ENCODE data around the gene KIF6.

KIF6 gene

DNA sequence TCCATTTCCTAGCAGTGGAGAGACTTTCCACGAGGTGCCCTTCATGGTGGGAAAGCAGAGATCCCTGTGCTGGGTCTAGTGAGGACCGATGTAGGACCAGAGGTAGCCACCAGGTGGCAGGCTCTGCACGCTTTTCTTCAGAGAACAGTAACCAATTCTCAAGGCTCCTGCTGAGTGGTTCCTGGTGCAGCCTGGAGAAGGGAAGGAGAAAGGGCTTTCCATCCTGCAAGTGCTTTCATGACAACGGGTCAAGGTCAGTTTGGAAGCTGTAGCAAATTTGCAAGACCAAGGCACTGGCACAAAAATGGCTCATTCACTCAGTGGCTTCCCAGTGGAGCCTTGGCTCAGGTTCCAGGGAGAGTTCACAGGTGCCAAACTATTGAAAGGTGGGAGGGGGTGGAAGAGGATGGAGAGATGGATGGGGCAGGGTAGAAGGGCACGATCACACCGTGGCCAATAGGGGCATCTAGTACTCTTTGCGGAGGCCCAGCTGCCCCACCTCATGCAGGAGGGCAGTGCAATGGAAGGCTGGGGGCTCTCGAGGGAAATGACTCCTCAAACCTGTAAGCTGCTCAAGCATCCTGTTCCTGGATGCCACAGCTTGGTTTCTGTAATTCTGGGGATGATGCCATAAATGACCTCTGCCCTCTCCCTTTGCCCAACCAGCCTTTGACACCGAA is 377.2 kb downstream of the KIF6 start:
- DNase-seq (ENCODE audit: low spot score), result peak; percentile 8

DNA sequence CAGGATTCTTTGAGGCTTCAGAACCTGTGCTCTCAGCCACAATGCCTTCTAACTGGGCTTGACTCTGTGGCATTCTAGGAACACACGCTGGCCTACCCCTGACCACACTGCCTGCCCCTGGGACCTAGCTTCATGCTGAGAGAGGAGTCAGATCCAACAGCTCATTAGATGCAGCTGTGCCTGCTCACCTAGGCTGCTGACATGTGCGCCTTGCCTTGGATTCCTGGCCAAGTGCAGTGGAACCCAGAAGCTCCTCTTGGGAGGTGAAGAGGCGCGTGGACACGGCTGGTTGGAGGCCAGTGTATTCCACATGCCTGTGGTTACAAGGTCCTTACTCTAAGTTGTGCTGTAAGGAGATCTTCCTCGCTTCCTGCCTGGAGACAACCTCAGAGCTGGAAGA is 378.0 kb downstream of the KIF6 start:
- no peak for DNase-seq (ENCODE audit: low spot score)

DNA sequence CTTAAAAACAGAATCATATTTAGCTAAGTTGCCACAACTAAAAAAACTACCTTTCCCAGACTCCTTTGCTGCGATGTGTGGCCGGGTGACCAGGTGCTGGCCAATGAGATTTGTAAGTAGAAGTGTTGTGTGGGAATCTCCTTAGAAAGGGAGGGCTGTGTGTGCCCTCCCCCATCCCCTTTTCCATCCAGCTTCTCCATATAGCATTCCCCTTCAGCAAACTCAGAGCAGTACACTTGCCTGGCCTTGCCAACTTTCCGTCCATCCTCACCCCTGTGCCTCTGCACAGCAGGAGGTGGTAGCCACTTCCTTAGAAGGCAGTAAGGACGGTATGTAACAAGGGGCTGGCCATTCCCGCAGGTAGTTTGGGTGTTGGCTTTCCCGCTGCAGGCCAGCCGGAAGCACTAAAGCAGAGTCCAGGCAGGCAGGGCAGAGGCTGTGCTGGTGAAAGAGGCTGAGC is 380.4 kb downstream of the KIF6 start:
- no peak for DNase-seq (ENCODE audit: low spot score)

DNA sequence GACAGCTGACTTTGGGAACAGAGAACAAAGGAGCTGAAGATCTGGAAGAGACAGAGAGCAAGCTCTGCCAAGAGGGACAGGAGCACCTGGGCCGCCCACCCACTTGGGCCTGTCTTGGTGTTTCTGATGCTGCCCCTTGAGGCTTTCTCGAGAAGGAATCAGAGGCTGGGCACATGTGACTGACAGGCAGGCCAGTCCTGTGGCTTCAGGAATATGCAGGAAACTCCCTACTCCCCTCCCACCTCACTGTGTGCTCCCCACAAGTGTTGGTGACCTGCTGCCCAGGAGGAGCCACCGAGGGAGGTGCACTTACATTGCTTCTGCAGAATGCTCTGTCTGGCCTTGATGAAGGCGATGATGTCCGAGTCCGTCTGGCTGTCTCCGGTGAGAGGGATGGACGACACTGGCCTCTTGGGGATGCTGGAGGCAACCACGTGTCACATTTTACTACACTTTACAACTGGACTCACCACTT is 381.8 kb downstream of the KIF6 start:
- DNase-seq (ENCODE audit: low spot score), result no peak

DNA sequence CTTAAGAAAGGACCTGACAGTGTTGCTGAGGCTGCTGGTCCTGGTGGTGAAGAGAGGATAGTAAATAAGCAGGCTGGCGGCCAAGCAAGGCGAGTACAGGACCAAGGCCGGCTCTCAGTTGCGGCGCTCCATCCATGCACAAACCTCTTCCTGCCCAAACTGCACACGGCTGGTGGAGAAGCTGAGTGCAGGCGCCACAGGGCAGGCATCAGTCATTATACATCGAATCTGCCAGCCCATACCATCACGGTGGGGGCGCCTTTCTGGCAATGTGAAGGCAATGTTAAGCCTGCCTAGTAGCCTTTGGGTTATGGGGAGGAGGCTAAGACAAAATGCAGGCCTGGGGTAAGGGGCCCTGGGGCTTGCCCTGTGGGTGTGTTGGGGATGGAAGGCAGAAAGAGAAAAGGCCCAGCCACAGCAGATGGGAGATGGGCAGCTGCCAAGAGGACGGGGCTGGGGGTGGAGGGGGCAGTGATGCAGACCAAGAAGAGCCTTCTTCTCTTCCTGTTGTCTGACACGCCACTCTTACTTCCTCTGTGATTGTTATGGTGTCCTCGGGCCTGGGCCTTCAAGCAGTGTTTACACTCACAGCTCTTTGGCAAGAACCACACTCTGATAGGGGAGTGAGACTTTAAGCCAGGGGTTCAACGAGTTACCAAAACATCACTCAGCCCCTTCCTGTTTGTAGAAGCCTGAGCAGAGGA is 382.4 kb downstream of the KIF6 start:
- DNase-seq (ENCODE audit: low spot score), result no peak

DNA sequence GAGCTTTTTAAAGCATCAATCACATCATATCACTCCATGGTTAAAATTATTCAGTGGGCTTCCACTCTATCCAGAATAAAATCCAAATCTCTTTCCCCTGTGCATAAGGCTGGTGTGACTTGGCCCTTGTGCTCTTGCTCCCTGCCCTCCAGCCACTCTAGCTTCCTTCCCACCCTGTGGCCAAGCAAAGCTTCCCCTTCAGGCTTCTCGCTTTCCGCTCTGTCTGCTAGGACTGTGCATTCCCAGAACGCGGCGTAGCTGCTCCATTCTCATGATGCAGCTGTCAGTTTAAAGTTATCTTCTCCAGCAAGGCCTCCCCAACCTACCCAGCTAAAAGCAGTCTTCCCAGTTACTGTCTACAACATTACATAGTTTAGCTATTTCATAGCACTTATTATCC is 383.3 kb downstream of the KIF6 start:
- DNase-seq (ENCODE audit: low spot score), result no peak

DNA sequence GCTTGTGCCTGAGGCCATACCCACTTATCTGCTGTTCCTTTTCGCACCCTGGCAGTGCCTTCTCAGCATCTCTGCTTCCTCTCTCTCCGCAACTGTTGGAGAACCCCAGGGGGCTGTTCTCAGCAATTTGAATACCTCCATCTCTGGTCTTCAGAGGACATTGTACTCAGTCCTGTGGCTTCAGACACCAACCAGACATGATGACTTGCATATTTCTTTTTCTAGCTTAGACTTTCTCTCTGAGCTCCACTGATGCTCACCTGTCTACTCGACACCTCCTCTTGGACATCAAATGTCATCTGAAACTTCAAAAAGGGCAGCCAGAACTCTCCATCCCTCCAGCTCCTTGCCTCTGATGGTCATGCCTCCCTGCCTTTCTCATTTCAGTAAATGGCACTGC is 383.9 kb downstream of the KIF6 start:
- no peak for DNase-seq (ENCODE audit: low spot score)

DNA sequence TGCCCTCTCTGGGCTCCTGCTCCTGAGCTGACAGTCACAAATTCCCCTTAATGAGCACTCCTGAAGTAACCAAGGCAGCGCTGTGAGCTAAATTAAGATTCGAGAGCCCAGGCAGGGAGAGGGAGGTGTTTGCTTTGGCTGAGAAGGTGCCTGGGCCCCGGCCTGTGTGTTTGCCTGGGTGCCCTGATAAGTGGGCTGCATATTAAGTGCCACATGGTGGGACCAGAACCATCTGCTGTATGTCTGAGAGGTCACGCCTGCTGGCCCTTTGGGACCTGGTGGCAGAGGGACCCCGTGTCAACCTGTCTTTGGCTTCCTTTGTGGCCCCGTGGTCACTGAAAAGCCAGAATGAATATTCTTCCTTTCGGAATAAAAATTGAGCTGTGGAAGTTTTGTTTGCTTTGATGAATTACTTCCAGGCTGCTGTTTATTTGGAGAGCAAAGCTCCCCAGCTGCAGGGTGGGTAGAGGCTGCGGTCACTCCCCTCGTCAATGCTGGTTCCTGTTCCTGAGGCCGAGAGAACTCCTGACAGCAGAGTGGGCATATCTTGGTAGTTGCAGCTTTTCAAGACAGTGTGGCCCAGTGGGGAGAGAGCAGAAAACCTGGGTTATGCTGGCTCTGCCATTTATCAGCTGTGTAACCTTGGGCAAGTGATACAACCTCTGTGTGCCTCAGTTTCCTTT is 385.2 kb downstream of the KIF6 start:
- no peak for DNase-seq (ENCODE audit: low spot score)

DNA sequence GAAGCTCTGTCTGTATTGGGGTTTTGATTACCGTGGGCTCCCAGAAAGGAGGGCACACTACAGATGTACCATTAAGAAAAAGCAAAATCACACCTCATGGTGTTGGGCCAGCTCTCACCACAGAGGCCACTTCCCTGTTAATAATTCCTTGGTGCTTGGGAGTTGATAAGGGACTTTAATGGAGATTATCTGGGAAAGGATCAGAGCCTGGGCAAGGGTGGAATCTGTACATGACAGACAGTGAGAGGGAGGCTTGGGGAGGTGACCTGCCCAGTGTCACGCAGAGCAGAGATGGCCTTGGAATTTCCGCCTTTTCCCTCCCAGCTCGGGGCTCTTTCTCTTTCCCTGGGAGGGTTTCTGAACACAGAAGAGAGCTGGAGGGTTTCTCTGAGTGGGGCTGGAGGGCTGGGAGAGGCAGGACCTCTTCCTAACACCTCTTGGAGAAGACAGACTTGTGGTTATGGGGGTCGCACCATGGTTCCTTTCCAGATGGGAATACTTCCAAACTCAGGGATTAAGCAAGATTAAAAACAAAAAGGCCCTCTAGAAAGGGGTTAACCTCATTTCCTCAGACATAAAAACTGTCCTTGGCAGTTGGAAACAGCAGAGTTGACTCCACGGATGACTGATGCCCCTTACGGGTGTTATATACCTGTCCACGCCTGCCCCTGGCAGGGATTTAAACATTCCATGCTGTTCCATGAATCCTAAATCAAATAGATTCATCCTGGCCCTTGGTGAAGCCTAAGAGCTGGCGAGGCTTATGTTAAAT is 385.9 kb downstream of the KIF6 start:
- no peak for DNase-seq (ENCODE audit: low spot score)

DNA sequence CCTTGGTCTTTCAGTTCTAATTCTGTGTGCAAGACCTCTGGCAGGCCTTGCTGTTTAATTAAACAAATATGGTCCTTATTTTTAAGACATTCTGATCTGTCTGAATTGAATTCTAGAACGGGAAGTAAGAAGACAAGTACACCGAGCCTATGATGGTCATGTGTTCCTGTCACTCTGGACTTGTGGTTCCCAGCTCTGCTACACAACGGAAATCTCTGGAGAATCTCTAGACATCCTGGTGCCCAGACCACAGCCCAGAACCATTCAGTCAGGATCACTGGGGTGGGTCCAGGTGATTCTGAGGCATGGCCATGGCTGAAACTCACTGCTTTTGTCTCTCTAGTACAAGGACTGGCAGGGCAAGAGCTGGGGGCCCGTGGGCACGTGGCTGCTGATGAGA is 386.8 kb downstream of the KIF6 start:
- DNase-seq (ENCODE audit: low spot score), result no peak

DNA sequence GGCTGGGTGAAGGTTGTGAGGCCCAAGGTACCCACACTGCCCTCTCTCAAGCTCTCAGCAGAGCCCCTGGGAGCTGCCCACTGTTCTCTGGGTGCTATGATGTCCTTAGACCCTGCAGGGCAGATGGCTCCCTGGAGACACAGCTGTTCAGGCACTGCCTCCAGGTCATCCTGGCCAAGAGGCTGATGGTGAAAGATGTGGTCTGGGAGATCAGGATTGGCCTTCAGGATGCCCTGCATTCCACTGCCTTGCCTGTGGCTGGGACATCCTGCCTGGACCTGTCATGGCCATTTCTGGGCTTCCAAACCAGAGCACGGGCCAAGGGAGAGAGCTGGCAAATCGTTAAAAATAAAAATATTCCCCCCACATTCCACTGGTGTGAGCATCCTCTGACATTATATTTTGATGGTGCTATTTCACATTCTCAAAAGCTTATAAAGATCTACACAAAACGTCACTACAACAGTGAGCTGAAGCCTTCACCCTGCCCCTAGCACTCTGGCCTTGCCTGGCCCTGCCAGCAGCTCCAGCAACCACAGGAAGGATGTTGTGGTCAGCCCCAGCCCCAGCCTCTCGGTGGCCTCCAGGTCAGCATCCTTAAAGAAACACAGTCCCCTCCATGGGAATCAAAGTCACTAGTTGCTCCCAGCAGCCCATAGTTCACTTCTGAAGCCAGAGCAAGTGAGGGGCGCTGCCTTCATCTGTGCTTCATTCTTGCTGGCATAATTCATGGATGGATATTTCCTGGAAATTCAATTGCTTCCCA is 389.2 kb downstream of the KIF6 start:
- peak; percentile 49 for DNase-seq (ENCODE audit: low spot score)

DNA sequence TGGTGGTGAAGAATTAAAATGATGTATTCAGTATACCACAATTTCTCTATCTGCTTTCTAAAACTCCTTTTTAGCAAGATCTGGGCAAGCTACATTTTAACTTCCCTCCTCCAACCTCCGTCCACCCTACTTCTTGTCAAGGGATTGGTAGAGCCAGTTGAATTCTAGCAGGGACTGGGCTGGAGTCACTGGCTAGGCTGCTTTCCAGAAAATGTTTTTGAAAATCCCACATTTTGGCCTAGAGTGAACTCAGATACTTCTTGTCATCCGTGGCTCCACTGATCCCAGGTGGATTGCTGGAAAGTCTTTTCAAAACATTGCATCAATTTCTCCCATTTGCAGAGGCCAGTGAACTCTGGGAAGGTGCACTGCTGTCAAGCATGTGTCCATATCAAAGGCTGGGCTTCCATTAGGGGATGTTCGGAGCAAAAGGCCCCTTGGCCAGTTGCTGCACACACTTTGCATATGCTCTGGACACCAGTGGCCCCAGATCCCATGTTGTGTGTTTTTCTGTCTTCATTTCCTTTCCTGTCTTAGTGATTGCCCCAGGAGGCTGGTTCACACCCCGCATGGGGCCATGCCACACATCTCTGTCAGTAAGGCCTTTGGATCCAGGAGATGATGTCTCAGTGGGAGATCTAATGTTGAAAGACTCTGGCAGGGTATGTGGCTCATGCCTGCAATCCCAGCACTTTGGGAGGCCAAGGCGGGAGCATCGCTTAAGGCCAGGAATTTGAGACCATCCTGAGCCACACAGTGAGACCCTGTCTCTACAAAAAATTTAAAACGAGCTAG is 391.4 kb downstream of the KIF6 start:
- DNase-seq (ENCODE audit: low spot score), result no peak

DNA sequence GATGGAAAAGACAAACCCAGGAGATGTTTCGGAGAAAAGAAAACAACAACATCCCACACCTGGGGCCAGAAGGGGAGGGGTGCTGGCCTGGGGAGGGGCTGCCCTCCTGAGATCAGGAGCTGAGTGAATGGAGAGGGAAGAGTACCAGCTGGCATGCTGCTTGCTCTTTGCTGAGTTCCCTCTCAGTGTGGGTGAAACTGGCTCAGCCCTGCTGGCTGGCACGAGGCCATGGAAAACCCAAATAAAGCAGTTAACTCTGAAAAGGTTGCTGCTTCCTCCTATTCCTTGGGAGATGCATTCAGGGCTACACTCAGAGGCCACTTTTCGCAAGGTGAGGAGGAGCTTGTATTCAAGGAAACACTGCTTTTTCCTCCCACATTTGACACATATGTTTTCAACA is 394.7 kb downstream of the KIF6 start:
- no peak for DNase-seq (ENCODE audit: low spot score)

DNA sequence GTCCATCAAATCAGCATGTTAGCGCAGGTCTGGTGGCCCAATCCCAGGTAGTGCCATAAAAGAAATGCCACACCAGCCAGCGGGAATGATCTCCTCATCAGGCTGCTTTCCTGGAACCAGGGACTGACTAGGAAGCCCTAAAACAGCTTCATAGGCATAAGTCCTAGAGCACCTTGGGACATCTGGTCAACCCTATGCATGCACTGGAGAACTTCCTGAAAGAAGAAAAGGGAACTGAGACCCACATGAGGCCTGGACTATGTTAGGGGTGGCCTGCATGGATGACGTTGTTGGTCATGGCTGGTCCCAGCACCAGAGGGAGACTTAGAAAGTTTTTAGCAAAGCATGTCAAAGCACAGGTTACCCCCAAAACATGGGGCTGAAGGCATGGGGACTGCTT is 395.2 kb downstream of the KIF6 start:
- no peak for DNase-seq (ENCODE audit: low spot score)

DNA sequence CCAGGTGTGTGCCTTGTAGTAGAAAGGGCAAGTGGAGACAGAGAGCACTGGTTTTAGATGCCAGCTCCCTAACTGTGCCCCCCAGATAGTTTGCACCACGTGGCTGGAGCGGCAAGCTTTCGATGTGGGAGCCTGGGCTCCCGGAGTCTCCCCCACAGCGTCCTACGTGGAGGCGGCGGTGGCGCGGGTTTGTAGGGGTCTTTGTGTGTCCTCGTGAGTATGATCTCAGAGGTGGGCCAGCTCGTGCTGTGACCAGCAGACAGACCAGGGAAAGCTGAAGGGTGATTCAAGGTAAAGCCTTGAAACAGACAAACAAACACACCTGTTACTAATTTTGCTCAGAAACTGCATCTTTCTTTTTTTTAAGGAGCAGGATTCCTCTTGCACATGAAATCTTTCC is 397.1 kb downstream of the KIF6 start:
- no peak for DNase-seq (ENCODE audit: low spot score)

DNA sequence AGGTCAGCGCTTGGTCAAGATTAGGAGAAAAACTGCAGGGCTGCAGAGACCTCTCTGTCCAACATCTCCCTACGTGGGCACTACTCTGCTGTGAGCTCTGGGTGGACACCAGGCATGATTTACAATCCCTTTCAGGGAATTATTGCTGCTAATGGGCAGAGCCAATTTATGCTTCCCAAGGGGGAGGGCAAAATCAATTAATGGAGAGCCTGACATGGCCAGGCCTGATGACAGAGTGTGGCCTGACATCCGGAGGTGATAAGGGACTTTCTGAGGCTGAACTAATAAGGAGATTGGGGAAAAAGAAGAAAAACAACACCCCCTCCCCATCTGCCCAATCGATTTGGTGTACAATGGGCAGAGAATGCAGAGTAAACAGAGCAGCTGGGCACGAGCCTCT is 397.7 kb downstream of the KIF6 start:
- no peak for DNase-seq (ENCODE audit: low spot score)

DNA sequence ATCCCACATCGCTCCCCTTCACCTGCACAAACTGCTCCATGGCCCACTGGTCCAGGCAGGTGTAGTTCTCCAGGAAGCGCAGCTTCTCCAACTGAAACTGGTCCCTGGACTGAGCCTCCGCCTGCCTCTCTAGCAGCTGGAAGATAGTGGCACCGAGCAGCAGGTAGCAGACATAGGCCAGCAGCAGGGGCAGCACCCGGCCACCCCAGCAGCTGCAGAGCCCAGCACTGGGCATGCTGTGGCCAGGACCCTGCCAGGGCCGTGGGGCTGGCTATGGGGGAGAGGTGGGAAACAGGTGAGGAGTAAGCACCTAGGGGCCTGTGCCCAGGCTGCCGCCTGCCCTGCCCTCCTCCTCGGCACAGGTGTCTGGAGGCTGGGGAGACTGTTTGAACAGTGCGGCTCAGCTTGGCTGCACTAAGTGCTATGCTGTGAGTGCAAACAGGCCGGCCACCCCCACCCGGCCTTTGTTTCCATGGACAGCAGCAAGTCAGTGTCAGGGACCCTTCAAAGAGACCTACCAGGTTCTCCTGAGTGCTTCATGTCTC is 402.8 kb downstream of the KIF6 start, which contains the start of gene KCNK16:
KCNK16 (minus strand) TSS at position 397 of the 545 bp plus-strand sequence; CDS start at position 235, 162 bp downstream.
- DNase-seq (ENCODE audit: low spot score), result no peak

DNA sequence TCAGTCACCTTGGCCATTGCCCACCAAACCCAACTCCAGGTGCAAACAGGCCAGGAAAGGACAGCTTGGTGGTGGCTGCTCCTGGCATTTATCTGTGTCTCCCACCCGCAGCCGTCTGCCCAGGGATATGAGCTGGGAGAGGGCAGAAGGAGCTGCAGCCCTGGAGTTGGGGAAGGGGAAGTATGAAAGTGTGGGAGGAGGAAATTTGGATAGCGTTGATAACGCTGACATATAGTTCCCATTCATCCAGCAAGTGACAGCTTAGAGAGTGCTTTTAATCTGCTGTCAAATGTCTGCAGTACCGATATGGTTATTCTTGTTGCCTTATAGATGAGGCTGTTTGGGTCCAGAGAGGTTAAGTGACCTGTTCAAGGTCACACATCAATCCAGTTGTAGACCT is 403.4 kb downstream of the KIF6 start:
- no peak for DNase-seq (ENCODE audit: low spot score)

DNA sequence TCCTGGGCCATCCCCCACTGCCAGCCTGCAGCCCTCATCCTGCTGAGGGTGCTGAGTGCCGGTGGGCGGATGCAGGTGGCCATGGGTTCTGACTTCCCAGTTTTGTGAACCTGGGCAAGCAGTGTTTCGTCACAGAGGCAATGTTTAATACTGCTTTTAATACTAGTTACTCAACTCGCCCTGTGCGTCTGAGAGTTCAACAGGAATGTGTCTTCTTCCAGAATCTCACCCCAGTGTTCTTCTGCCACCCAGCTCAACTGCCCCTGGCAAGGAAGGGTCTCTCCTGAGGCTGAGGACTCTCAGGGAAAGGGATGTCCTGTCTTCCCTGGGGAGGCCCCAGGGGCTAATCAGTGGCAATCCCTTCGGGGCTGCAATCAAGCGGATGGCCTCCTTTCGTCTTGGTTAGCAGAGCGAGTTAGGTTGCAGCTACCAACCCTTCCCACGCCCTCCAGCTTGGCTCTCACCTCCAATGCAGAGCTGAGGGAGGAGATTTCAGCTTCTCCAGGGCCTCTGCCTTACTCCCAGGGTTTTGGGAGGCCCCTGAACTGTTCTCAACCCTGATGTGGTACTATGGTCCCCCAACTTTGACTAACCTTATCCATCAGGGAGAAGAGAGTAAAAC is 404.7 kb downstream of the KIF6 start:
- no peak for DNase-seq (ENCODE audit: low spot score)

Data from SW480 (cell line).